ENCODE measurements around the gene ECI2.

GRCh38 chr6:4125933-4126864, 9.2 kb downstream of the ECI2 start:
- TF ChIP-seq ZNF768 (tag by site-specific recombination; IDR thresholded peaks at IDR 0.05) (no peak), ZNF488 (tag by site-specific recombination; IDR thresholded peaks at IDR 0.05) (no peak), REST (tag by site-specific recombination; IDR thresholded peaks at IDR 0.05) (no peak), ZNF658 (tag by site-specific recombination; IDR thresholded peaks at IDR 0.05) (no peak), ZNF292 (tag by site-specific recombination; IDR thresholded peaks at IDR 0.05; ENCODE audit: borderline replicate concordance, low read depth) (no peak), ZNF398 (tag by site-specific recombination; IDR thresholded peaks at IDR 0.05) (no peak), KLF9 (tag by site-specific recombination; IDR thresholded peaks at IDR 0.05; ENCODE audit: low read depth) (no peak), ZNF521 (tag by site-specific recombination; IDR thresholded peaks at IDR 0.05) (no peak), ZBTB26 (tag by site-specific recombination; optimal IDR thresholded peaks at IDR 0.05) (no peak), CTCF (tag by site-specific recombination; IDR thresholded peaks at IDR 0.05) (no peak), ZNF791 (tag by site-specific recombination; IDR thresholded peaks at IDR 0.05) (no peak), YY1 (tag by site-specific recombination; IDR thresholded peaks at IDR 0.05) (no peak), ZNF843 (tag by site-specific recombination; IDR thresholded peaks at IDR 0.05) (no peak), ZBTB17 (tag by site-specific recombination; IDR thresholded peaks at IDR 0.05) (no peak)
